ENCODE measurements around the gene OBSL1. TPM values are rescaled to one million over a fixed set of nuclear protein-coding genes. Genes with fewer than 3 reads are reported as not detected.
A peak's percentile ranks its signal among the peaks of the same experiment; 100 is the strongest.

The OBSL1 gene
- total and polyA plus RNA-seq, 4 donors: 17.8 to 243 (median 71.0) TPM

- no peak for ATAC-seq (ENCODE audit: low FRiP score)
- peak in 1 of 2 donors; percentile 31 for DNase-seq
- Histone ChIP-seq H3K9me3 (ENCODE audit: control insufficient read depth, low read length) (no peaks in the 10 kb centered on the region), H3K4me3 (ENCODE audit: low read length in 2 of 2) (no peak overlapping the region), H3K36me3 (ENCODE audit: control insufficient read depth in 1 of 2, insufficient read depth in 2 of 2, low read length in 1 of 2) (peaks cover 0 to 5% of the 10 kb centered on the region in 2 donors), H3K27ac (ENCODE audit: low read depth in 1 of 2, low read length in 2 of 2) (no peak overlapping the region), H3K27me3 (ENCODE audit: control insufficient read depth in 1 of 2, insufficient read depth in 2 of 2, low read length in 1 of 2) (no peaks in the 10 kb centered on the region), H3K4me1 (ENCODE audit: control insufficient read depth in 1 of 2, insufficient read depth in 2 of 2, low read length in 2 of 2) (no peaks in the 10 kb centered on the region)
- intact Hi-C loops (cut with DNase I): no loop called here
- WGBS, 2 donors: 92 to 93% methylated on average over 8 to 11 of the region's 11 CpGs
These were observed 42.2 kb upstream of the OBSL1 start for GRCh38 chr2:219613461-219614070.

GRCh38 chr2:219612577-219613286 is 41.4 kb upstream of the OBSL1 start:
- peak in 1 of 2 donors; percentile 34 for DNase-seq
- Histone ChIP-seq H3K4me3 (ENCODE audit: low read length in 2 of 2) (no peak overlapping the region), H3K4me1 (ENCODE audit: control insufficient read depth in 1 of 2, insufficient read depth in 2 of 2, low read length in 2 of 2) (no peaks in the 10 kb centered on the region), H3K36me3 (ENCODE audit: control insufficient read depth in 1 of 2, insufficient read depth in 2 of 2, low read length in 1 of 2) (peaks cover 0 to 5% of the 10 kb centered on the region in 2 donors), H3K27me3 (ENCODE audit: control insufficient read depth in 1 of 2, insufficient read depth in 2 of 2, low read length in 1 of 2) (no peaks in the 10 kb centered on the region), H3K9me3 (ENCODE audit: control insufficient read depth, low read length) (no peaks in the 10 kb centered on the region), H3K27ac (ENCODE audit: low read depth in 1 of 2, low read length in 2 of 2) (no peak overlapping the region)
- intact Hi-C loops (cut with DNase I): no loop called here
- ATAC-seq (ENCODE audit: low FRiP score): no peak
- 90 to 93% methylated on average over 15 of the region's 15 CpGs for WGBS, 2 donors

GRCh38 chr2:219611866-219612576 is 40.7 kb upstream of the OBSL1 start:
- 82 to 85% methylated on average over 12 of the region's 12 CpGs for WGBS, 2 donors
- intact Hi-C loops (cut with DNase I): no loop called here
- no peak for ATAC-seq (ENCODE audit: low FRiP score)

GRCh38 chr2:219611306-219611705 is 40.0 kb upstream of the OBSL1 start:
- H3K27me3 ChIP-seq (ENCODE audit: control insufficient read depth in 1 of 2, insufficient read depth in 2 of 2, low read length in 1 of 2): no peaks in the 10 kb centered on the region
- no peak overlapping the region for H3K27ac ChIP-seq (ENCODE audit: low read depth in 1 of 2, low read length in 2 of 2)
- peak in 1 of 2 donors; percentile 60 for DNase-seq
- intact Hi-C loops (cut with DNase I): no loop called here
- no peaks in the 10 kb centered on the region for H3K9me3 ChIP-seq (ENCODE audit: control insufficient read depth, low read length)
- H3K4me1 ChIP-seq (ENCODE audit: control insufficient read depth in 1 of 2, insufficient read depth in 2 of 2, low read length in 2 of 2): no peaks in the 10 kb centered on the region
- ATAC-seq (ENCODE audit: low FRiP score): no peak
- peaks cover 0 to 5% of the 10 kb centered on the region in 2 donors for H3K36me3 ChIP-seq (ENCODE audit: control insufficient read depth in 1 of 2, insufficient read depth in 2 of 2, low read length in 1 of 2)
- no peak overlapping the region for H3K4me3 ChIP-seq (ENCODE audit: low read length in 2 of 2)
- WGBS, 2 donors: 88 to 92% methylated on average over 9 of the region's 9 CpGs

More at GRCh38 chr2:219611866-219612576, 40.7 kb upstream of the OBSL1 start:
- Histone ChIP-seq H3K27ac (ENCODE audit: low read depth in 1 of 2, low read length in 2 of 2) (no peak overlapping the region), H3K4me3 (ENCODE audit: low read length in 2 of 2) (no peak overlapping the region), H3K9me3 (ENCODE audit: control insufficient read depth, low read length) (no peaks in the 10 kb centered on the region), H3K36me3 (ENCODE audit: control insufficient read depth in 1 of 2, insufficient read depth in 2 of 2, low read length in 1 of 2) (peaks cover 0 to 5% of the 10 kb centered on the region in 2 donors), H3K27me3 (ENCODE audit: control insufficient read depth in 1 of 2, insufficient read depth in 2 of 2, low read length in 1 of 2) (no peaks in the 10 kb centered on the region), H3K4me1 (ENCODE audit: control insufficient read depth in 1 of 2, insufficient read depth in 2 of 2, low read length in 2 of 2) (no peaks in the 10 kb centered on the region)
- DNase-seq: peak in 1 of 2 donors; percentile 41

- DNase-seq (no peak), ATAC-seq (ENCODE audit: low FRiP score) (no peak)
- intact Hi-C loops (cut with DNase I): no loop called here
- Histone ChIP-seq H3K27me3 (ENCODE audit: control insufficient read depth in 1 of 2, insufficient read depth in 2 of 2, low read length in 1 of 2) (no peaks in the 10 kb centered on the region), H3K9me3 (ENCODE audit: control insufficient read depth, low read length) (no peaks in the 10 kb centered on the region), H3K36me3 (ENCODE audit: control insufficient read depth in 1 of 2, insufficient read depth in 2 of 2, low read length in 1 of 2) (peaks cover 0 to 4% of the 10 kb centered on the region in 2 donors), H3K27ac (ENCODE audit: low read depth in 1 of 2, low read length in 2 of 2) (no peak overlapping the region), H3K4me3 (ENCODE audit: low read length in 2 of 2) (no peak overlapping the region), H3K4me1 (ENCODE audit: control insufficient read depth in 1 of 2, insufficient read depth in 2 of 2, low read length in 2 of 2) (no peaks in the 10 kb centered on the region)
- WGBS, 2 donors: 82 to 88% methylated on average over 13 of the region's 13 CpGs
These were observed 37.9 kb upstream of the OBSL1 start for GRCh38 chr2:219609149-219609750.

- Histone ChIP-seq H3K27me3 (ENCODE audit: control insufficient read depth in 1 of 2, insufficient read depth in 2 of 2, low read length in 1 of 2) (no peaks in the 10 kb centered on the region), H3K4me3 (ENCODE audit: low read length in 2 of 2) (no peak overlapping the region), H3K27ac (ENCODE audit: low read depth in 1 of 2, low read length in 2 of 2) (no peak overlapping the region), H3K4me1 (ENCODE audit: control insufficient read depth in 1 of 2, insufficient read depth in 2 of 2, low read length in 2 of 2) (no peaks in the 10 kb centered on the region), H3K36me3 (ENCODE audit: control insufficient read depth in 1 of 2, insufficient read depth in 2 of 2, low read length in 1 of 2) (peaks cover 0 to 4% of the 10 kb centered on the region in 2 donors), H3K9me3 (ENCODE audit: control insufficient read depth, low read length) (no peaks in the 10 kb centered on the region)
- DNase-seq (no peak), ATAC-seq (ENCODE audit: low FRiP score) (no peak)
- intact Hi-C loops (cut with DNase I): no loop called here
- 81 to 86% methylated on average over 15 of the region's 15 CpGs for WGBS, 2 donors
These were observed 37.1 kb upstream of the OBSL1 start for GRCh38 chr2:219608399-219608964.

- ATAC-seq (ENCODE audit: low FRiP score): no peak
- Histone ChIP-seq H3K27me3 (ENCODE audit: control insufficient read depth in 1 of 2, insufficient read depth in 2 of 2, low read length in 1 of 2) (no peaks in the 10 kb centered on the region), H3K9me3 (ENCODE audit: control insufficient read depth, low read length) (no peaks in the 10 kb centered on the region), H3K36me3 (ENCODE audit: control insufficient read depth in 1 of 2, insufficient read depth in 2 of 2, low read length in 1 of 2) (peaks cover 0 to 4% of the 10 kb centered on the region in 2 donors), H3K4me3 (ENCODE audit: low read length in 2 of 2) (no peak overlapping the region), H3K27ac (ENCODE audit: low read depth in 1 of 2, low read length in 2 of 2) (no peak overlapping the region), H3K4me1 (ENCODE audit: control insufficient read depth in 1 of 2, insufficient read depth in 2 of 2, low read length in 2 of 2) (no peaks in the 10 kb centered on the region)
- DNase-seq: no peak
- 93 to 95% methylated on average over 15 of the region's 15 CpGs for WGBS, 2 donors
- intact Hi-C loops (cut with DNase I): no loop called here
These were observed 36.6 kb upstream of the OBSL1 start for GRCh38 chr2:219607931-219608330.

- peaks cover 3 to 6% of the 10 kb centered on the region in 2 donors for H3K36me3 ChIP-seq (ENCODE audit: control insufficient read depth in 1 of 2, insufficient read depth in 2 of 2, low read length in 1 of 2)
- no peak overlapping the region for H3K4me3 ChIP-seq (ENCODE audit: low read length in 2 of 2)
- no peak for DNase-seq
These were observed 34.2 kb upstream of the OBSL1 start for GRCh38 chr2:219605607-219605954.

More at GRCh38 chr2:219605607-219605954, 34.2 kb upstream of the OBSL1 start:
- Histone ChIP-seq H3K9me3 (ENCODE audit: control insufficient read depth, low read length) (no peaks in the 10 kb centered on the region), H3K27me3 (ENCODE audit: control insufficient read depth in 1 of 2, insufficient read depth in 2 of 2, low read length in 1 of 2) (no peaks in the 10 kb centered on the region), H3K4me1 (ENCODE audit: control insufficient read depth in 1 of 2, insufficient read depth in 2 of 2, low read length in 2 of 2) (no peaks in the 10 kb centered on the region), H3K27ac (ENCODE audit: low read depth in 1 of 2, low read length in 2 of 2) (no peak overlapping the region)
- intact Hi-C loops (cut with DNase I): no loop called here
- 89 to 93% methylated on average over 6 of the region's 6 CpGs for WGBS, 2 donors
- no peak for ATAC-seq (ENCODE audit: low FRiP score)

All from aorta (tissue), 5 donors.